ENCODE measurements around the gene PRDM9. TPM values are rescaled to one million over a fixed set of nuclear protein-coding genes. Genes with fewer than 3 reads are reported as not detected.

PRDM9 gene
- 0.15 TPM for polyA plus RNA-seq (2013, experiment 1 of 2)
- polyA plus RNA-seq (2013, experiment 2 of 2), result 0.07 TPM

- H3K23ac ChIP-seq (ENCODE audit: low read length), result no peak within 1 kb of the TSS
Measured at GRCh38 chr5:23507278-23507685, at the start of gene PRDM9. Gene PRDM9, plus strand, starts transcription at chr5:23507609. Its CDS starts 1,425 bp downstream, at chr5:23509034.

GRCh38 chr5:23457780-23458179, 49.6 kb upstream of the PRDM9 start:
- H3K27ac ChIP-seq (ENCODE audit: low read depth, low read length), result no peak overlapping the region
- H3K4me2 ChIP-seq (ENCODE audit: low read length), result no peak overlapping the region
- no peak overlapping the region for H2BK5ac ChIP-seq (ENCODE audit: low read length)
- no peak overlapping the region for H2AK5ac ChIP-seq (ENCODE audit: low read length)
- H3K79me1 ChIP-seq (ENCODE audit: low read length), result no peaks in the 10 kb centered on the region
- no peak overlapping the region for H3K56ac ChIP-seq (ENCODE audit: low read length)
- DNase-seq, result no peak
- H3K36me3 ChIP-seq (ENCODE audit: control insufficient read depth, insufficient read depth, low read length), result no peaks in the 10 kb centered on the region
- H4K5ac ChIP-seq (ENCODE audit: low read length), result no peak overlapping the region
- H3K18ac ChIP-seq (ENCODE audit: low read length), result no peak overlapping the region
- no peaks in the 10 kb centered on the region for H3K79me2 ChIP-seq (ENCODE audit: control insufficient read depth, insufficient read depth, low read length)
- no peaks in the 10 kb centered on the region for H3K27me3 ChIP-seq (ENCODE audit: insufficient read depth, low read length, poor library complexity)
- H2BK120ac ChIP-seq (ENCODE audit: low read depth, low read length), result no peak overlapping the region
- H3K4me1 ChIP-seq (ENCODE audit: control insufficient read depth, low read depth, low read length), result no peaks in the 10 kb centered on the region
- no CpG with 5 or more reads among the region's 3 CpGs for WGBS (ENCODE audit: extremely low coverage, insufficient coverage, low lambda C conversion rate)
- no peak overlapping the region for H3K4ac ChIP-seq (ENCODE audit: low read depth, low read length)
- no peak overlapping the region for H3K9ac ChIP-seq (ENCODE audit: low read length)
- H2BK15ac ChIP-seq (replicated peaks; ENCODE audit: low read depth), result no peak overlapping the region
- no peak overlapping the region for H3K23ac ChIP-seq (ENCODE audit: low read length)
- no peak overlapping the region for H3K4me3 ChIP-seq (ENCODE audit: low read length)
- no peak overlapping the region for H4K8ac ChIP-seq (ENCODE audit: low read depth, low read length)

More at GRCh38 chr5:23507278-23507685, at the start of gene PRDM9:
- H3K36me3 ChIP-seq (ENCODE audit: control insufficient read depth, insufficient read depth, low read length), result no peaks in the 10 kb centered on the region
- peak within 1 kb of the TSS; percentile 56 for H3K56ac ChIP-seq (ENCODE audit: low read length)
- H4K5ac ChIP-seq (ENCODE audit: low read length), result no peak within 1 kb of the TSS
- no peak within 1 kb of the TSS for H2BK5ac ChIP-seq (ENCODE audit: low read length)
- H3K4ac ChIP-seq (ENCODE audit: low read depth, low read length), result no peak within 1 kb of the TSS
- H3K4me3 ChIP-seq (ENCODE audit: low read length), result no peak within 1 kb of the TSS
- no peaks in the 10 kb centered on the region for H3K4me1 ChIP-seq (ENCODE audit: control insufficient read depth, low read depth, low read length)
- H3K27ac ChIP-seq (ENCODE audit: low read depth, low read length), result no peak within 1 kb of the TSS
- H3K79me2 ChIP-seq (ENCODE audit: control insufficient read depth, insufficient read depth, low read length), result no peaks in the 10 kb centered on the region
- H2BK15ac ChIP-seq (replicated peaks; ENCODE audit: low read depth), result no peak within 1 kb of the TSS
- H2AK5ac ChIP-seq (ENCODE audit: low read length), result no peak within 1 kb of the TSS
- no peaks in the 10 kb centered on the region for H3K79me1 ChIP-seq (ENCODE audit: low read length)
- H4K8ac ChIP-seq (ENCODE audit: low read depth, low read length), result no peak within 1 kb of the TSS
- no peak within 1 kb of the TSS for H3K4me2 ChIP-seq (ENCODE audit: low read length)
- H3K27me3 ChIP-seq (ENCODE audit: insufficient read depth, low read length, poor library complexity), result no peaks in the 10 kb centered on the region
- no CpG with 5 or more reads among the region's 27 CpGs for WGBS (ENCODE audit: extremely low coverage, insufficient coverage, low lambda C conversion rate)
- H2BK120ac ChIP-seq (ENCODE audit: low read depth, low read length), result no peak within 1 kb of the TSS
- DNase-seq, result peak; percentile 53
- no peak within 1 kb of the TSS for H3K18ac ChIP-seq (ENCODE audit: low read length)
- H3K9ac ChIP-seq (ENCODE audit: low read length), result no peak within 1 kb of the TSS

GRCh38 chr5:23459214-23459613, 48.2 kb upstream of the PRDM9 start:
- Histone ChIP-seq H3K4ac (ENCODE audit: low read depth, low read length) (no peak overlapping the region), H4K5ac (ENCODE audit: low read length) (no peak overlapping the region), H3K4me3 (ENCODE audit: low read length) (no peak overlapping the region), H3K27me3 (ENCODE audit: insufficient read depth, low read length, poor library complexity) (no peaks in the 10 kb centered on the region), H2BK5ac (ENCODE audit: low read length) (no peak overlapping the region), H3K79me2 (ENCODE audit: control insufficient read depth, insufficient read depth, low read length) (no peaks in the 10 kb centered on the region), H2AK5ac (ENCODE audit: low read length) (no peak overlapping the region), H2BK15ac (replicated peaks; ENCODE audit: low read depth) (no peak overlapping the region), H4K8ac (ENCODE audit: low read depth, low read length) (no peak overlapping the region), H3K9ac (ENCODE audit: low read length) (no peak overlapping the region), H3K4me2 (ENCODE audit: low read length) (no peak overlapping the region), H3K4me1 (ENCODE audit: control insufficient read depth, low read depth, low read length) (no peaks in the 10 kb centered on the region), H3K18ac (ENCODE audit: low read length) (no peak overlapping the region), H3K36me3 (ENCODE audit: control insufficient read depth, insufficient read depth, low read length) (no peaks in the 10 kb centered on the region), H3K27ac (ENCODE audit: low read depth, low read length) (no peak overlapping the region), H3K56ac (ENCODE audit: low read length) (no peak overlapping the region), H3K23ac (ENCODE audit: low read length) (no peak overlapping the region), H2BK120ac (ENCODE audit: low read depth, low read length) (no peak overlapping the region), H3K79me1 (ENCODE audit: low read length) (no peaks in the 10 kb centered on the region)
- DNase-seq, result no peak
- no CpG with 5 or more reads among the region's 3 CpGs for WGBS (ENCODE audit: extremely low coverage, insufficient coverage, low lambda C conversion rate)

GRCh38 chr5:23461576-23461975, 45.8 kb upstream of the PRDM9 start:
- no peak overlapping the region for H3K18ac ChIP-seq (ENCODE audit: low read length)
- no peak overlapping the region for H3K9ac ChIP-seq (ENCODE audit: low read length)
- no peak overlapping the region for H3K4me2 ChIP-seq (ENCODE audit: low read length)
- no peaks in the 10 kb centered on the region for H3K27me3 ChIP-seq (ENCODE audit: insufficient read depth, low read length, poor library complexity)
- no CpG with 5 or more reads among the region's 1 CpG for WGBS (ENCODE audit: extremely low coverage, insufficient coverage, low lambda C conversion rate)
- no peak overlapping the region for H2BK120ac ChIP-seq (ENCODE audit: low read depth, low read length)
- no peaks in the 10 kb centered on the region for H3K36me3 ChIP-seq (ENCODE audit: control insufficient read depth, insufficient read depth, low read length)
- H3K79me1 ChIP-seq (ENCODE audit: low read length), result no peaks in the 10 kb centered on the region
- H3K4me3 ChIP-seq (ENCODE audit: low read length), result no peak overlapping the region
- H2AK5ac ChIP-seq (ENCODE audit: low read length), result no peak overlapping the region
- no peak overlapping the region for H3K56ac ChIP-seq (ENCODE audit: low read length)
- H2BK5ac ChIP-seq (ENCODE audit: low read length), result no peak overlapping the region
- no peaks in the 10 kb centered on the region for H3K79me2 ChIP-seq (ENCODE audit: control insufficient read depth, insufficient read depth, low read length)
- no peak overlapping the region for H2BK15ac ChIP-seq (replicated peaks; ENCODE audit: low read depth)
- no peak overlapping the region for H3K27ac ChIP-seq (ENCODE audit: low read depth, low read length)
- no peak overlapping the region for H3K4ac ChIP-seq (ENCODE audit: low read depth, low read length)
- DNase-seq, result no peak
- no peak overlapping the region for H3K23ac ChIP-seq (ENCODE audit: low read length)
- H3K4me1 ChIP-seq (ENCODE audit: control insufficient read depth, low read depth, low read length), result no peaks in the 10 kb centered on the region
- no peak overlapping the region for H4K8ac ChIP-seq (ENCODE audit: low read depth, low read length)
- no peak overlapping the region for H4K5ac ChIP-seq (ENCODE audit: low read length)

- Histone ChIP-seq H3K4me3 (ENCODE audit: low read length) (no peak overlapping the region), H3K79me2 (ENCODE audit: control insufficient read depth, insufficient read depth, low read length) (no peaks in the 10 kb centered on the region), H2BK15ac (replicated peaks; ENCODE audit: low read depth) (no peak overlapping the region), H2BK120ac (ENCODE audit: low read depth, low read length) (no peak overlapping the region), H2AK5ac (ENCODE audit: low read length) (no peak overlapping the region), H4K5ac (ENCODE audit: low read length) (no peak overlapping the region), H3K27me3 (ENCODE audit: insufficient read depth, low read length, poor library complexity) (no peaks in the 10 kb centered on the region), H3K79me1 (ENCODE audit: low read length) (no peaks in the 10 kb centered on the region), H3K27ac (ENCODE audit: low read depth, low read length) (no peak overlapping the region), H3K56ac (ENCODE audit: low read length) (no peak overlapping the region), H3K4ac (ENCODE audit: low read depth, low read length) (no peak overlapping the region), H3K9ac (ENCODE audit: low read length) (no peak overlapping the region), H2BK5ac (ENCODE audit: low read length) (no peak overlapping the region), H3K4me1 (ENCODE audit: control insufficient read depth, low read depth, low read length) (no peaks in the 10 kb centered on the region), H3K18ac (ENCODE audit: low read length) (no peak overlapping the region), H3K23ac (ENCODE audit: low read length) (no peak overlapping the region), H3K4me2 (ENCODE audit: low read length) (no peak overlapping the region), H3K36me3 (ENCODE audit: control insufficient read depth, insufficient read depth, low read length) (no peaks in the 10 kb centered on the region), H4K8ac (ENCODE audit: low read depth, low read length) (no peak overlapping the region)
- WGBS (ENCODE audit: extremely low coverage, insufficient coverage, low lambda C conversion rate), result no CpG with 5 or more reads among the region's 2 CpGs
- no peak for DNase-seq
Measured at GRCh38 chr5:23466401-23466912, 41.0 kb upstream of the PRDM9 start.

GRCh38 chr5:23468658-23469057, 38.8 kb upstream of the PRDM9 start:
- WGBS (ENCODE audit: extremely low coverage, insufficient coverage, low lambda C conversion rate), result no CpG with 5 or more reads among the region's 3 CpGs
- no peak overlapping the region for H3K9ac ChIP-seq (ENCODE audit: low read length)
- no peaks in the 10 kb centered on the region for H3K27me3 ChIP-seq (ENCODE audit: insufficient read depth, low read length, poor library complexity)
- no peak overlapping the region for H3K4me3 ChIP-seq (ENCODE audit: low read length)
- no peak overlapping the region for H3K4ac ChIP-seq (ENCODE audit: low read depth, low read length)
- no peak overlapping the region for H2BK120ac ChIP-seq (ENCODE audit: low read depth, low read length)
- H4K8ac ChIP-seq (ENCODE audit: low read depth, low read length), result no peak overlapping the region
- H2BK5ac ChIP-seq (ENCODE audit: low read length), result no peak overlapping the region
- no peak overlapping the region for H3K56ac ChIP-seq (ENCODE audit: low read length)
- H2AK5ac ChIP-seq (ENCODE audit: low read length), result no peak overlapping the region
- H3K18ac ChIP-seq (ENCODE audit: low read length), result no peak overlapping the region
- H3K4me1 ChIP-seq (ENCODE audit: control insufficient read depth, low read depth, low read length), result no peaks in the 10 kb centered on the region
- H2BK15ac ChIP-seq (replicated peaks; ENCODE audit: low read depth), result no peak overlapping the region
- no peaks in the 10 kb centered on the region for H3K79me1 ChIP-seq (ENCODE audit: low read length)
- no peak overlapping the region for H4K5ac ChIP-seq (ENCODE audit: low read length)
- DNase-seq, result no peak
- H3K4me2 ChIP-seq (ENCODE audit: low read length), result no peak overlapping the region
- H3K79me2 ChIP-seq (ENCODE audit: control insufficient read depth, insufficient read depth, low read length), result no peaks in the 10 kb centered on the region
- no peaks in the 10 kb centered on the region for H3K36me3 ChIP-seq (ENCODE audit: control insufficient read depth, insufficient read depth, low read length)
- no peak overlapping the region for H3K27ac ChIP-seq (ENCODE audit: low read depth, low read length)
- H3K23ac ChIP-seq (ENCODE audit: low read length), result no peak overlapping the region

Data from mesendoderm (in vitro differentiated cells).